Measurements from ENCODE around the gene FLT3LG. TPM values are rescaled to one million over a fixed set of nuclear protein-coding genes. Genes with fewer than 3 reads are reported as not detected.
A peak's percentile ranks its signal among the peaks of the same experiment; 100 is the strongest.
"Not testable (repeated sequence)": the region's sequence is repeated elsewhere in the genome, so short reads cannot be mapped to it uniquely, and the experiment has no call there.

Gene FLT3LG
- total RNA-seq, 1 experiment from 2014 or later = 5.1 TPM

DNA sequence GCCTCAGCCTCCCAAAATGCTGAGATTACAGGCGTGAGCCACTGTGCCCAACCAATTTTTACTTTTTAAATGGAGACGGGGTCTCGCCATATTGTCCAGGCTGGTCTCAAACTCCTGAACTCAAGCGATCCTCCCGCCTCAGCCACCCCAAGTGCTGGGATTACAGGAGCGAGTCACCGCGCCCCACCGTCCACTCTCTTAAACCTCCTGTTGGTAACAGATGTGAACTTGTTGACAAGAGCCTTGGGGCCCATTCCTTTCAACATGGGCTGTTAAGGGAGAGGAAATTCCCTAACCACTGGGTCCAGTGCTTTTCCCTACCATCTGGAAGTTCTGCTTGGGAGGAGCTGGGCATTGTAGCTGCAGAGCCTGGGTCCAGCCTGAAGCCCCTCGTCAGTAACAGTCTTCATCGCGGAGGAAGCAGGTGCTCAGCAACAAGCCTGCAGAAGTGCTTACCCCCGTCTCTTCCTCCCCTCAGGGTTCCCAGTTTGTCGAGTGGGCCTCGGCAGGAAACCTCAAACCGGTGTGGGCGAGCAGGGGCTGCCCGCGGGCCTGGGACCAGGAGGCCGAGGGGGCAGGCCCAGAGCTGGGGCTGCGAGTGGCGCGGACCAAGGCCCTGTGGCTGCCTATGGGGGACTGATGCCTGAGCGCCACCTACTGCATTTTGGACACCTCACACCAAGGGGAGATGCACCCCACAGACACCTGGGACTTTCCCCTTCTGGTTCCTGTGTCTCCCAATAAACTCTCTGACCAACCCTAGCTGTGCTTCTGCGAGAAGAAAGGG is 4.0 kb upstream of the FLT3LG start:
- no peak overlapping the region for H2AFZ ChIP-seq
- H3K4me3 ChIP-seq = no peak overlapping the region
- 0 out of 2 replicates have a peak, but pooled peaks cover 4% of the 10 kb centered on the region for H3K27me3 ChIP-seq (ENCODE audit: insufficient read depth, low read depth)
- BruUV-seq (replicated peaks) = no TSS peak
- peaks cover 27% of the 10 kb centered on the region for H3F3A ChIP-seq (ENCODE audit: insufficient read depth, low read depth)
- no peak for TF ChIP-seq EZH2 (IDR thresholded peaks at IDR 0.05; ENCODE audit: low read depth)
- TF ChIP-seq, protein P1, sequence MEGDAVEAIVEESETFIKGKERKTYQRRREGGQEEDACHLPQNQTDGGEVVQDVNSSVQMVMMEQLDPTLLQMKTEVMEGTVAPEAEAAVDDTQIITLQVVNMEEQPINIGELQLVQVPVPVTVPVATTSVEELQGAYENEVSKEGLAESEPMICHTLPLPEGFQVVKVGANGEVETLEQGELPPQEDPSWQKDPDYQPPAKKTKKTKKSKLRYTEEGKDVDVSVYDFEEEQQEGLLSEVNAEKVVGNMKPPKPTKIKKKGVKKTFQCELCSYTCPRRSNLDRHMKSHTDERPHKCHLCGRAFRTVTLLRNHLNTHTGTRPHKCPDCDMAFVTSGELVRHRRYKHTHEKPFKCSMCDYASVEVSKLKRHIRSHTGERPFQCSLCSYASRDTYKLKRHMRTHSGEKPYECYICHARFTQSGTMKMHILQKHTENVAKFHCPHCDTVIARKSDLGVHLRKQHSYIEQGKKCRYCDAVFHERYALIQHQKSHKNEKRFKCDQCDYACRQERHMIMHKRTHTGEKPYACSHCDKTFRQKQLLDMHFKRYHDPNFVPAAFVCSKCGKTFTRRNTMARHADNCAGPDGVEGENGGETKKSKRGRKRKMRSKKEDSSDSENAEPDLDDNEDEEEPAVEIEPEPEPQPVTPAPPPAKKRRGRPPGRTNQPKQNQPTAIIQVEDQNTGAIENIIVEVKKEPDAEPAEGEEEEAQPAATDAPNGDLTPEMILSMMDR (conservative IDR thresholded peaks at IDR 0.05) = no peak; the same call in 1 of the 2 replicates
- no peak for DNase-seq
- no peaks in the 10 kb centered on the region for H3K36me3 ChIP-seq (ENCODE audit: low read depth)
- intact Hi-C loops (cut with micrococcal nuclease; ENCODE audit: unreplicated experiment) = no loop called here
- no peaks in the 10 kb centered on the region for H3K79me2 ChIP-seq (ENCODE audit: low read depth)
- ChIA-PET CTCF (no interaction called here), POLR2A (ENCODE audit: unreplicated experiment) (no interaction called here)
- no peaks in the 10 kb centered on the region for H4K20me1 ChIP-seq (ENCODE audit: insufficient read depth)
- H3K9me2 ChIP-seq (ENCODE audit: insufficient read depth) = no peaks in the 10 kb centered on the region
- no peak overlapping the region for H3K4me2 ChIP-seq
- H3K4me1 ChIP-seq (replicated peaks; ENCODE audit: insufficient read depth) = 0 out of 2 replicates have a peak, but pooled peaks cover 3% of the 10 kb centered on the region
- no peak overlapping the region for H3K27ac ChIP-seq
- no peaks in the 10 kb centered on the region for H3K9me3 ChIP-seq (ENCODE audit: insufficient read depth, low read depth)

DNA sequence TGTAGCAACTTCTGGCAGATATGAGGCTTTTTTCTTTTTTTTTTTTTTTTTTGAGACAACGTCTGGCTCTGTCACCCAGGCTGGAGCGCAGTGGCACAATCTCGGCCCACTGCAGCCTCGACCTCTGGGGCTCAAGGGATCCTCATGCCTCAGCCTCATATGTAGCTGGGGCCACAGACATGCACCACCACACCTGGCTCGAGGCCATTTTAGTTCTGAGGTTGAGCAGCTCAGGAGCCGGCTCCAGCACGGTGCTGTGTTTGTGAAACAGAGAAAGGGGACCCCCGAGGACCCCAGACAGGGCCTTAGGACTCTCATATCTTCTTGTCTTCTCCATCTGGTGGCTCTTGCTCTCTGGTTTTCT is 3.4 kb upstream of the FLT3LG start:
- ChIA-PET CTCF (no interaction called here), POLR2A (ENCODE audit: unreplicated experiment) (no interaction called here)
- no peak for TF ChIP-seq EZH2 (IDR thresholded peaks at IDR 0.05; ENCODE audit: low read depth)
- TF ChIP-seq, protein P1 (conservative IDR thresholded peaks at IDR 0.05) = no peak
- Histone ChIP-seq H2AFZ (no peak overlapping the region), H3K9me2 (ENCODE audit: insufficient read depth) (no peaks in the 10 kb centered on the region), H3K27ac (no peak overlapping the region), H3K9me3 (ENCODE audit: insufficient read depth, low read depth) (no peaks in the 10 kb centered on the region), H3K27me3 (ENCODE audit: insufficient read depth, low read depth) (0 out of 2 replicates have a peak, but pooled peaks cover 4% of the 10 kb centered on the region), H3K4me2 (no peak overlapping the region), H3K36me3 (ENCODE audit: low read depth) (no peaks in the 10 kb centered on the region), H3K79me2 (ENCODE audit: low read depth) (no peaks in the 10 kb centered on the region), H3F3A (ENCODE audit: insufficient read depth, low read depth) (peaks cover 32% of the 10 kb centered on the region), H3K4me3 (no peak overlapping the region), H3K4me1 (replicated peaks; ENCODE audit: insufficient read depth) (0 out of 2 replicates have a peak, but pooled peaks cover 3% of the 10 kb centered on the region), H4K20me1 (ENCODE audit: insufficient read depth) (no peaks in the 10 kb centered on the region)
- BruUV-seq (replicated peaks) = no TSS peak
- intact Hi-C loops (cut with micrococcal nuclease; ENCODE audit: unreplicated experiment) = no loop called here
- no peak for DNase-seq

DNA sequence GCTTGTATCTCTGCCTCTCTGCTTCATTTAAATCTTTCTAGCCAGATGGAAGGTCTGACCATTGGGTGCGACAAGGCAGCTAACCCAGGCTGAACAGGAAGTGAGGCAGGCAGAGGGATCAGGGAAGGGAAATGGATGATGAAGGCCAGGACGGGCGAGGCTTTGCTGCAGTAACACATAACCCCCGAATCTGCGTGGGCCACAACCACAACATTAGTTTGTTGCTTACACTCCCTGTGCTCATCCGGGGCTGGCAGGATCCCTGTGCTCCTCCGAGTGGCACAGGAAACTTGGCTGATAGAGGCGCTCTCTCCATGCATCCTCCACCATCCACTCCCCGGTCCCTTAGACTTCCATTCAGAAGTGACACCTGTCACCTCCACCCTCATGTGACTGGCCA is 1.1 kb upstream of the FLT3LG start:
- no peak for DNase-seq
- H3F3A ChIP-seq (ENCODE audit: insufficient read depth, low read depth) = peaks cover 38% of the 10 kb centered on the region
- intact Hi-C loops (cut with micrococcal nuclease; ENCODE audit: unreplicated experiment) = no loop called here
- ChIA-PET POLR2A (ENCODE audit: unreplicated experiment) (interaction anchor here (0.6 to 0.7 kb wide), 2 partner anchors 167 to 169 kb away, joined by 3 to 5 read pairs; partner anchors contain the start of genes RRAS and SCAF1), CTCF (interaction anchor here (0.6 kb wide), 1 partner anchor 150 kb away, joined by 5 read pairs; no protein-coding TSS in a partner anchor)
- TF ChIP-seq EZH2 (IDR thresholded peaks at IDR 0.05; ENCODE audit: low read depth) = no peak
- TF ChIP-seq, protein P1 (conservative IDR thresholded peaks at IDR 0.05) = no peak
- H3K36me3 ChIP-seq (ENCODE audit: low read depth) = no peaks in the 10 kb centered on the region
- no peak overlapping the region for H3K27ac ChIP-seq
- H3K4me3 ChIP-seq = no peak overlapping the region
- no TSS peak for BruUV-seq (replicated peaks)
- no peaks in the 10 kb centered on the region for H3K9me2 ChIP-seq (ENCODE audit: insufficient read depth)
- H3K4me1 ChIP-seq (replicated peaks; ENCODE audit: insufficient read depth) = 0 out of 2 replicates have a peak, but pooled peaks cover 3% of the 10 kb centered on the region
- H2AFZ ChIP-seq = no peak overlapping the region
- no peaks in the 10 kb centered on the region for H3K79me2 ChIP-seq (ENCODE audit: low read depth)
- no peaks in the 10 kb centered on the region for H4K20me1 ChIP-seq (ENCODE audit: insufficient read depth)
- no peak overlapping the region for H3K4me2 ChIP-seq
- H3K9me3 ChIP-seq (ENCODE audit: insufficient read depth, low read depth) = no peaks in the 10 kb centered on the region
- 0 out of 2 replicates have a peak, but pooled peaks cover 4% of the 10 kb centered on the region for H3K27me3 ChIP-seq (ENCODE audit: insufficient read depth, low read depth)

DNA sequence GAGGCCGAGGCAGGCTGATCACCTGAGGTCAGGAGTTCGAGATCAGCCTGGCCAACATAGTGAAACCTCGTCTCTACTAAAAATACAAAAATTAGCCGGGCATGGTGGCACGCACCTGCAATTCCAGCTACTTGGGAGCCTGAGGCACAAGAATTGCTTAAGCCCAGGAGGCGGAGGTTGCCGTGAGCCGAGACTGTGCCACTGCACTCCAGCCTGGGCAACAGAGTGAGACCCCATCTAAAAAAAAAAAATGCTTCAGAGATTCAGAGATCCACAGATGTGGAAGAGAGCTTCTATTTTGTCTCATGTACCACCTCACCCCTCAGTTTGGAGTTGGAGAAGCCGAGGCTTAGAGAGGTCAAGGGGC is 531 bp upstream of the FLT3LG start:
- H4K20me1 ChIP-seq (ENCODE audit: insufficient read depth); H3K27me3 ChIP-seq (ENCODE audit: insufficient read depth, low read depth); H3K9me3 ChIP-seq (ENCODE audit: insufficient read depth, low read depth); DNase-seq; BruUV-seq (replicated peaks); H3K4me1 ChIP-seq (replicated peaks; ENCODE audit: insufficient read depth); H3K27ac ChIP-seq; H3K36me3 ChIP-seq (ENCODE audit: low read depth); H3K79me2 ChIP-seq (ENCODE audit: low read depth); H3K9me2 ChIP-seq (ENCODE audit: insufficient read depth); intact Hi-C loops (cut with micrococcal nuclease; ENCODE audit: unreplicated experiment): not testable (repeated sequence)
- peaks cover 35% of the 10 kb centered on the region for H3F3A ChIP-seq (ENCODE audit: insufficient read depth, low read depth)
- POLR2A ChIA-PET (ENCODE audit: unreplicated experiment) = interaction anchor here (0.6 to 0.7 kb wide), 2 partner anchors 12 to 323 kb away, joined by 3 read pairs; no protein-coding TSS in a partner anchor
- peak overlapping the region; percentile 98; the same call in 1 of the 2 replicates for H3K4me3 ChIP-seq
- peak overlapping the region; percentile 94 for H3K4me2 ChIP-seq
- H2AFZ ChIP-seq = peak overlapping the region; percentile 98
- CTCF ChIA-PET = interaction anchor here (0.6 kb wide), 1 partner anchor 151 kb away, joined by 5 read pairs; no protein-coding TSS in a partner anchor
